ENCODE measurements around the gene ZNF74. TPM values are rescaled to one million over a fixed set of nuclear protein-coding genes. Genes with fewer than 3 reads are reported as not detected.

ZNF74 gene
- total RNA-seq, 1 experiment from 2014 or later, result 34.3 TPM

GRCh38 chr22:20399866-20400605, 6.1 kb downstream of the ZNF74 start:
- Histone ChIP-seq H3K27me3 (ENCODE audit: insufficient read depth, low read length) (no peaks in the 10 kb centered on the region), H3K4me1 (ENCODE audit: insufficient read depth, low read length) (peaks cover 7% of the 10 kb centered on the region; the same call in 1 of the 2 replicates), H3K14ac (ENCODE audit: insufficient read depth, low read length) (no peak overlapping the region), H4K8ac (replicated peaks; ENCODE audit: insufficient read length, low read depth, low read length) (no peak overlapping the region), H3K18ac (ENCODE audit: insufficient read length, low read depth, low read length) (no peak overlapping the region), H3K79me2 (ENCODE audit: insufficient read depth, low read length) (peaks cover 7% of the 10 kb centered on the region; the same call in 1 of the 2 replicates), H4K91ac (ENCODE audit: insufficient read length, low read depth, low read length) (no peak overlapping the region), H2AK5ac (ENCODE audit: insufficient read length, low read length) (no peak overlapping the region), H3T11ph (ENCODE audit: low read length) (no peak overlapping the region), H3K9ac (ENCODE audit: extremely low read depth, insufficient read length, low read length) (no peak overlapping the region), H3K27ac (ENCODE audit: insufficient read length, low read depth, low read length) (no peak overlapping the region), H3K4ac (ENCODE audit: low read depth, low read length) (no peak overlapping the region), H2BK5ac (ENCODE audit: insufficient read length, low read length) (no peak overlapping the region), H2BK15ac (ENCODE audit: low read depth, low read length) (no peak overlapping the region), H3K4me2 (ENCODE audit: insufficient read depth, insufficient read length, low read length) (no peak overlapping the region), H3K79me1 (ENCODE audit: insufficient read depth, low read depth, low read length, poor library complexity, severe bottlenecking) (peaks cover 2% of the 10 kb centered on the region), H2BK20ac (ENCODE audit: low read depth, low read length, poor library complexity, severe bottlenecking) (no peak overlapping the region), H3K23ac (ENCODE audit: insufficient read length, low read depth, low read length) (no peak overlapping the region), H3K56ac (ENCODE audit: insufficient read length, low read depth, low read length) (no peak overlapping the region), H2BK120ac (ENCODE audit: low read depth, low read length, poor library complexity, severe bottlenecking) (no peak overlapping the region), H4K5ac (ENCODE audit: insufficient read length, low read depth, low read length) (no peak overlapping the region), H3K9me3 (ENCODE audit: control insufficient read depth, low read depth, low read length) (no peaks in the 10 kb centered on the region), H3K23me2 (ENCODE audit: insufficient read length, low read depth, low read length, poor library complexity, severe bottlenecking) (no peaks in the 10 kb centered on the region), H2BK12ac (ENCODE audit: insufficient read length, low read depth, low read length) (no peak overlapping the region), H2AFZ (ENCODE audit: low read length) (no peak overlapping the region), H4K20me1 (ENCODE audit: control insufficient read depth, insufficient read depth, insufficient read length) (no peaks in the 10 kb centered on the region)
- Mint-ChIP-seq H3K4me3 (no peak overlapping the region), H3K27ac (peak overlapping the region in 1 of 3 experiments; percentile 30; a peak in 1 of 7 replicates), H3K4me1 (peaks cover 11 to 16% of the 10 kb centered on the region in 2 experiments), H3K36me3 (ENCODE audit: insufficient read depth in 1 of 3, low read depth in 3 of 3) (peaks cover 25 to 48% (median 45%) of the 10 kb centered on the region in 3 experiments), H3K9me3 (no peaks in the 10 kb centered on the region), H3K27me3 (ENCODE audit: low read depth) (no peaks in the 10 kb centered on the region; the same call in 1 of the 2 replicates)
- DNase-seq, result no peak
- TF ChIP-seq CTCF (conservative IDR thresholded peaks at IDR 0.05), result no peak
- no CpG with 5 or more reads among the region's 4 CpGs for WGBS (ENCODE audit: extremely low coverage, insufficient read length, low lambda C conversion rate)

Data from H9 (cell line).